MCF 10A (cell line): ENCODE data around the gene ZBTB25. TPM values are rescaled to one million over a fixed set of nuclear protein-coding genes. Genes with fewer than 3 reads are reported as not detected.
"Not testable (repeated sequence)": the region's sequence is repeated elsewhere in the genome, so short reads cannot be mapped to it uniquely, and the experiment has no call there.

Experiments
- BruUV-seq: library from RNA; stranded (reverse); fragments of 400-500 nt; replicated peaks from 2 replicates; lab custom pipeline; 2021; lab: Mats Ljungman, UMichigan
- CTCF ChIA-PET: fragments of 300-600 bp; sonication (Branson Sonifier 250); formaldehyde crosslinking; extraction: SDS; loops from one replicate; lab custom pipeline; 2021; ENCODE audit warnings: antibody characterized with exemption, inconsistent platforms; lab: Yijun Ruan, JAX
- POLR2A ChIA-PET: fragments of 300-600, 350-650 bp; sonication (Branson Sonifier 250); formaldehyde crosslinking; extraction: SDS; loops from one replicate; lab custom pipeline; 2020; ENCODE audit warnings: antibody characterized with exemption, inconsistent platforms; lab: Yijun Ruan, JAX
- DNase-seq: peaks from one replicate; pipeline ENCODE4 v3.0.0-alpha.2; 2018; ENCODE audit not compliant: unreplicated experiment
- H3K27ac Mint-ChIP-seq: one replicate; pipeline ENCODE4 v1.8.0; 2022; ENCODE audit warnings: mild to moderate bottlenecking, low read depth, mixed read lengths; ENCODE audit not compliant: unreplicated experiment
- H3K27me3 Mint-ChIP-seq: one replicate; pipeline ENCODE4 v1.8.0; 2022; ENCODE audit warnings: mixed read lengths; ENCODE audit not compliant: insufficient read depth, unreplicated experiment
- H3K36me3 Mint-ChIP-seq: one replicate; pipeline ENCODE4 v1.8.0; 2022; ENCODE audit warnings: mild to moderate bottlenecking, moderate library complexity, mixed read lengths; ENCODE audit not compliant: insufficient read depth, unreplicated experiment
- H3K4me1 Mint-ChIP-seq: one replicate; pipeline ENCODE4 v1.8.0; 2022; ENCODE audit warnings: mixed read lengths; ENCODE audit not compliant: insufficient read depth, unreplicated experiment
- H3K4me3 Mint-ChIP-seq: one replicate; pipeline ENCODE4 v1.8.0; 2022; ENCODE audit warnings: mild to moderate bottlenecking, moderate library complexity, mixed read lengths; ENCODE audit not compliant: unreplicated experiment
- H3K9me3 Mint-ChIP-seq: one replicate; pipeline ENCODE4 v1.8.0; 2022; ENCODE audit warnings: mixed read lengths; ENCODE audit not compliant: unreplicated experiment
- intact Hi-C: fragments of 100-400 bp; cut with micrococcal nuclease; formaldehyde crosslinking; loops from 2 replicates; pipeline ENCODE4 v1.14.1; 2022
- total RNA-seq: library from RNA; stranded (reverse); gene quantifications from 2 replicates; pipeline ENCODE4 v1.2.3, GENCODE V29; 2022
- TF ChIP-seq, protein P1 (sequence below): fragments of 200-600 bp; IDR thresholded peaks from one replicate; pipeline ENCODE4 v1.8.0; 2022; ENCODE audit warnings: antibody characterized with exemption, mild to moderate bottlenecking; ENCODE audit not compliant: unreplicated experiment

Gene ZBTB25
- total RNA-seq, 1 experiment from 2014 or later: 11.7 TPM

DNA sequence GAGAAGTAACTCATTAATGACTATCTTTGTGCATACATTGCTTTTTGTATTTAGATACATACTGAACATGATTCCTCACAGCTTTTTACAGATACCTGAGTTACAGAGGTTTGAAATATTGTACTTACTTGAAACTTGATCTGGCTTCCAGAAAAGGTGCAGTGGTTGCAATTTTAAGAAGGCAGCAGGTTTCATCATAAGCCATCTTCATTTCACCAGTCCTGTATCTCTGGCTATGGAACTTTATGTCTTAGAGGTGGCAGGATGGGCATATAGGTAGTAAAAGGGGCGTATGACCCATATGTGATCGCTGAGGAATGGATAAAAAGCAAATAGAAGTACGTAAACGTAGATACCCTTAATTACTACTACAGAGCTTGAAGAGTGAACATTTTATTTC is 14.6 kb upstream of the ZBTB25 start:
- Mint-ChIP-seq H3K27ac (no peak overlapping the region), H3K4me3 (no peak overlapping the region), H3K27me3 (no peaks in the 10 kb centered on the region), H3K9me3 (no peaks in the 10 kb centered on the region), H3K36me3 (no peaks in the 10 kb centered on the region), H3K4me1 (peaks cover 3% of the 10 kb centered on the region)
- BruUV-seq: no TSS peak
- TF ChIP-seq, protein P1, sequence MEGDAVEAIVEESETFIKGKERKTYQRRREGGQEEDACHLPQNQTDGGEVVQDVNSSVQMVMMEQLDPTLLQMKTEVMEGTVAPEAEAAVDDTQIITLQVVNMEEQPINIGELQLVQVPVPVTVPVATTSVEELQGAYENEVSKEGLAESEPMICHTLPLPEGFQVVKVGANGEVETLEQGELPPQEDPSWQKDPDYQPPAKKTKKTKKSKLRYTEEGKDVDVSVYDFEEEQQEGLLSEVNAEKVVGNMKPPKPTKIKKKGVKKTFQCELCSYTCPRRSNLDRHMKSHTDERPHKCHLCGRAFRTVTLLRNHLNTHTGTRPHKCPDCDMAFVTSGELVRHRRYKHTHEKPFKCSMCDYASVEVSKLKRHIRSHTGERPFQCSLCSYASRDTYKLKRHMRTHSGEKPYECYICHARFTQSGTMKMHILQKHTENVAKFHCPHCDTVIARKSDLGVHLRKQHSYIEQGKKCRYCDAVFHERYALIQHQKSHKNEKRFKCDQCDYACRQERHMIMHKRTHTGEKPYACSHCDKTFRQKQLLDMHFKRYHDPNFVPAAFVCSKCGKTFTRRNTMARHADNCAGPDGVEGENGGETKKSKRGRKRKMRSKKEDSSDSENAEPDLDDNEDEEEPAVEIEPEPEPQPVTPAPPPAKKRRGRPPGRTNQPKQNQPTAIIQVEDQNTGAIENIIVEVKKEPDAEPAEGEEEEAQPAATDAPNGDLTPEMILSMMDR: no peak
- intact Hi-C loops: no loop called here
- DNase-seq: no peak
- ChIA-PET CTCF (interaction anchor here (0.6 to 1.1 kb wide), 4 partner anchors 8 to 181 kb away, joined by 3 to 4 read pairs (median 4); no protein-coding TSS in a partner anchor), POLR2A (interaction anchor here (0.6 to 1.9 kb wide), 4 partner anchors 13 to 253 kb away, joined by 3 to 9 read pairs (median 4); no protein-coding TSS in a partner anchor)

DNA sequence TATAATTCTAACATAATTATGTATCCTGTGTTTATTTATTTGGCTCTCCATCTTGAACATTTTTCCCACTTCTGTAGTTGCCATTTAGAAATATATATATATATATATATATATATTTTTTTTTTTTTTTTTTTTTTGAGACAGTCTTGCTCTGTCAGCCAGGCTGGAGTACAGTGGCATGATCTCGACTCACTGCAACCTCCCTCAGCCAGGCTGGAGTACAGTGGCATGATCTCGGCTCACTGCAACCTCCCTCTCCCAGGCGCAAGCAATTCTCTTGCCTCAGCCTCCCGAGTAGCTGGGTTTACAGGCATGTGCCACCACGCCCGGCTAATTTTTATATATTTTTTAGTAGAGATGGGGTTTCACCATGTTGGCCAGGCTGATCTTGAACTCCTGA is 14.0 kb upstream of the ZBTB25 start:
- ChIA-PET POLR2A (interaction anchor here (0.6 to 1.9 kb wide), 4 partner anchors 12 to 254 kb away, joined by 3 to 9 read pairs (median 4); no protein-coding TSS in a partner anchor), CTCF (interaction anchor here (0.7 to 1.1 kb wide), 2 partner anchors 9 to 87 kb away, joined by 4 read pairs; no protein-coding TSS in a partner anchor)
- H3K4me1 Mint-ChIP-seq, BruUV-seq, intact Hi-C loops, H3K9me3 Mint-ChIP-seq, DNase-seq, H3K4me3 Mint-ChIP-seq, H3K27ac Mint-ChIP-seq, H3K36me3 Mint-ChIP-seq, H3K27me3 Mint-ChIP-seq: not testable (repeated sequence)

DNA sequence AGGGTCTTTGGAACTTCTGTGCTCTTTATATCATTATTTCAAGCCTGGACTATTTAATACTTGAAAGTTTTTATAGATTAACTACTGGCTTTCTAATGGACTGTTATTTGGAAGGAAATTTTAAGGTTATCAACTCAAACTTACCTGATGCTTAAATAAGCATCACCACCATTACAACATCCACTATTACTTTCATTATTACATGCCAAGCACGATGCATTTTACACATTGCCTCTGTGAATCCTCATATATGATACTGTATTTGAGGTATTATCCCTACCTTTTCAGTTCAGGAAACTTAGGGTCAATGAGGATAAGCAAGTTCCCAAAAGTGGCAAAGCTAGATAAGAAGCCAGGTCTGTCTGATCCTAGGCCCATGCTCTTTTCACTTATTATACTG is 13.3 kb upstream of the ZBTB25 start:
- POLR2A ChIA-PET: interaction anchor here (1.5 to 3.3 kb wide), 3 partner anchors 11 to 21 kb away, joined by 4 to 18 read pairs (median 5); partner anchors contain the start of gene ZBTB1
- CTCF ChIA-PET: interaction anchor here (1.6 to 2.7 kb wide), 2 partner anchors 119 to 375 kb away, joined by 7 to 14 read pairs; no protein-coding TSS in a partner anchor
- H3K27ac Mint-ChIP-seq: no peak overlapping the region
- H3K4me1 Mint-ChIP-seq: peaks cover 3% of the 10 kb centered on the region
- no peak for DNase-seq
- no peaks in the 10 kb centered on the region for H3K27me3 Mint-ChIP-seq
- H3K4me3 Mint-ChIP-seq: no peak overlapping the region
- TF ChIP-seq, protein P1: no peak
- BruUV-seq: no TSS peak
- intact Hi-C loops: no loop called here
- H3K36me3 Mint-ChIP-seq: no peaks in the 10 kb centered on the region
- no peaks in the 10 kb centered on the region for H3K9me3 Mint-ChIP-seq

DNA sequence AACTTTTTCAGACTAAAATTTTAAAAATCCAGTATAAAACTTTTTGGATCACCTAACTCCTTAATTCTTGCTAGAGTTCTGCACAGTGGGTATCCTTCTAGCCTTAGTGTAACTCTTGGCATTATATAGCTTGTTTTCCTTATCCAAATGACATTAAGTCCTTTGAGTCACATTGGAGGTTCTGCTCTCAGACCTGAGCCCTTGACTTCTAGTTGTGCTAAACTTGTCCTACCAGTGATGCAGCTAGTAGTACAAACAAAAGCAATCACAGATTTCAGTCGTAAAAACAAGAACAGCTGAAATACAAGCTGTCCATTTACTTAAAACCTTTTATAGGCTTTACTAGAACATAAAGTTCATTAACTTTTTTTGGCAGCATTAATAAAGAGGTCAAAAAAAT is 11.4 kb upstream of the ZBTB25 start:
- BruUV-seq: no TSS peak
- intact Hi-C loops: no loop called here
- TF ChIP-seq, protein P1: no peak
- Mint-ChIP-seq H3K9me3 (no peaks in the 10 kb centered on the region), H3K4me3 (no peak overlapping the region), H3K36me3 (peaks cover under 1% of the 10 kb centered on the region), H3K27me3 (no peaks in the 10 kb centered on the region), H3K27ac (no peak overlapping the region), H3K4me1 (peaks cover 13% of the 10 kb centered on the region)
- ChIA-PET POLR2A (interaction anchor here (0.6 to 3.3 kb wide), 8 partner anchors 9 to 139 kb away, joined by 3 to 18 read pairs (median 4); partner anchors contain the start of genes ZBTB1 and ZBTB25), CTCF (interaction anchor here (1.1 to 2.7 kb wide), 3 partner anchors 41 to 377 kb away, joined by 5 to 14 read pairs (median 7); no protein-coding TSS in a partner anchor)
- DNase-seq: no peak
